NCI-H2107 (cell line): ENCODE results near the gene CCL22.
"Not testable (repeated sequence)": the region's sequence is repeated elsewhere in the genome, so short reads cannot be mapped to it uniquely, and the experiment has no call there.

Source experiments
- DNase-seq: peaks from one replicate; lab custom pipeline; 2025; lab: John Stamatoyannopoulos, UW

The CCL22 gene

GRCh38 chr16:57347858-57348257 lies 10.7 kb upstream of the CCL22 start:
- DNase-seq = no peak

DNA sequence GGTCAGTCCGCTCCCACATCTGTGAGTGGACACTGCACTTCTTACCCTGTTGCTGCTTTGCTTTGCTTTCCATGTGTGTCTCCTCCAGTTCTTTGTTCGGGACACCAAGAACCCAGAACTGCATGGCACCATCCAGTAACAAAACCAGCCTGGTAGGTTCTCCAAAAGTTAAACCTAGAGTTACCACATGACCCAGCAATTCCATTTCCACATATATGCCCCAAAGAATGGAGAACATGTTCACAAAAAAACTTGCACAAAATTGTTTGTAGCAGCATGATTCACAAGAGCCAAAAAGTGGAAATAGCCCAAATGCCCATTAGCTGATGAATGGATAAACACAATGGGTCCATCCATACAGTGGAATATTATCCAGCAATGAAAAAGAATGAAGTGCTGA lies 10.3 kb upstream of the CCL22 start:
- no peak for DNase-seq

- no peak for DNase-seq
Measured at GRCh38 chr16:57349212-57350031, 9.2 kb upstream of the CCL22 start.

DNA sequence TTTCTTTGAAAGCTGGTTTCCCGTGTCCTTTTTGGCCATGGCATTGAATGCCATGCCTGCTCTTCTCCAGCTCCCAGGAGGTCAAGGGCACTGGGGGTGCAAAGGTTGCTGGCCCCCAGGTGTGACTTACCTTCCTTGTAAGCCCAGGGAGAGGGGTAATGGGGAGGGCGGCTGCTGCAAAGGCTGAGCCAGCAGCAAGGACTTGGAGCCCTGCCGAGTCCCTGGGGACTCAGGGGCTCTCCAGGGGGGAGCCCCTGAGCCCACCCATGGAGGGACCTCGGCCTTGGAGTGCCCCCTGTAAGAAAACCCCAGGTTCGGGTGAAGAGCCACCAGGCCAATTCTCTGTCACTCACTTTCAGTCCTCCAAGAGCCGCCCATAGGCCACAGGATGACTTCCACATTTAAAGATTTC lies 5.9 kb upstream of the CCL22 start:
- no peak for DNase-seq

GRCh38 chr16:57354311-57354710 lies 4.3 kb upstream of the CCL22 start:
- DNase-seq = no peak

- no peak for DNase-seq
Measured at GRCh38 chr16:57355898-57356414, 2.6 kb upstream of the CCL22 start.

- no peak for DNase-seq
Measured at GRCh38 chr16:57356547-57356946, 2.0 kb upstream of the CCL22 start.

DNA sequence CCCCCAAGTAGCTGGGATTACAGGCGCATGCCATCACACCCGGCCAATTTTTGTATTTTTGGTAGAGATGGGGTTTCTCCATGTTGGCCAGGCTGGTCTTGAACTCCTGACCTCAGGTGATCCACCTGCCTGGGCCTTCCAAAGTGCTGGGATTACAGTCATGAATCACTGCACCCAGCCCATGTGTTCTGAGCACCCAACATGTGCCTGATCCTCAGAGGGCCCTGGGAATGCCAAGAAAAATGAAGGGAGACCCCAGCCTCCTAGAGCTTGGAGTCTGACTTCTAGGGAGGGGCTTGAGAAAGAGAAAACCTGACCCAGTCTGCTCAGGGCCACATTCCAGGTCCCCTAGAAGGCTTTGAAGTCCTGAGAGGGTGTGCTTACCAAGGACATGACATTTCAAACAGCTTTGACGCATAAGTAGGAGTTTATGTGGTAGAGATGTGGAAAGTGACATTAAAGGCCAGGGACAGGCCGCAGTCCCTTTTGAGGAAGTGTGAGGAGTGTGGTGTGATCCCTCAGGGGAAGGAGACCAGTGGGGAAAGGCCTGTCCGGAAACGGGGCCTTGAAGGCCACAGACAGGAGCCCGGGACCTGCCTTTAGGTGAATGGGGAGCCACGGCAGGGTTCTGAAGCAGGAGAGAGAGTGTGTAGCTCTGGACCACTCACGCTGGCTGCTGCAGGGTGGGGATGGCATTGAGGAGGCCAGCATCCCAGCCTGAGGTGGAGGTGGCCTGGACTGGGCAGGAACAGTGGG lies 1.1 kb upstream of the CCL22 start:
- DNase-seq = no peak

DNA sequence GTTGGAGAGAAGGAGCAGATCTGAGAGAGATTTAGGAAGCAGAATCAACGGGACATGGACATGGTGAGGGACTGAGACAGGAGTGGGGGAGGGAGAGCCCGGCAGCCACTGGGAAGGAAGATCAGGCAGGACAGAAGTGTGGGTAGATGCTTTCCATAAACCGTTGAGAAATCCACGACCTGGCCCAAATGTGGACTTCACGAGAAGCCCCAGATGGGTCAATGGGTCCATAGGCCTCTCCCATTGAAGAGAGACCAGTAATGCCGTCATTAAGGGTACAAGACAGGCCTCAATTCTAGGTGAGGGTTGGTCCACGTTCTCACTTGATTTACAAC lies 530 bp upstream of the CCL22 start:
- no peak for DNase-seq

DNA sequence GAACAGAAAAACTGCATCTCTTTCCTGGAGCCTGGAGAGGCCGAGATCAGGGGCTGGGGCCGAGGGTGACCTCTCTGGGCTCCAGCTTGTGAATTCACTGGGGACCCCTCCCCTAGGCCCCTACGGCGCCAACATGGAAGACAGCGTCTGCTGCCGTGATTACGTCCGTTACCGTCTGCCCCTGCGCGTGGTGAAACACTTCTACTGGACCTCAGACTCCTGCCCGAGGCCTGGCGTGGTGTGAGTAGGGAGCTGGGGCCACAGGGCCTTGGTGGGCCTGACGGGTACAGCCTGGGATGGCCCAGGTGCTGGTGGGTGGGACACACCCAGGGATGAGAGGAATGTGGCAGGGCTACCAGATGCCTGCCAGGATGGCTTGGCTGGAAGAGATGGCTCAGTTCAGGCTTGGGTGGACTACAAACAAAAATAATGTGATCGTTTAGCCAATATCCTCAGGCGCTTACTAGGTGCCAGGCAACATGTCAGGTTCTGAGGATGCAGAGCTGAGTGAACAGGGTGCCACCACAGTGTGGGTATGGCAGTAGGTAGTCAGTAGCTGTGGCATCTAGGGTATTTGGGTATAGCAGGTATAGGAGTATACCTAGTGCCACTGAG lies 1.8 kb downstream of the CCL22 start:
- DNase-seq = no peak

DNA sequence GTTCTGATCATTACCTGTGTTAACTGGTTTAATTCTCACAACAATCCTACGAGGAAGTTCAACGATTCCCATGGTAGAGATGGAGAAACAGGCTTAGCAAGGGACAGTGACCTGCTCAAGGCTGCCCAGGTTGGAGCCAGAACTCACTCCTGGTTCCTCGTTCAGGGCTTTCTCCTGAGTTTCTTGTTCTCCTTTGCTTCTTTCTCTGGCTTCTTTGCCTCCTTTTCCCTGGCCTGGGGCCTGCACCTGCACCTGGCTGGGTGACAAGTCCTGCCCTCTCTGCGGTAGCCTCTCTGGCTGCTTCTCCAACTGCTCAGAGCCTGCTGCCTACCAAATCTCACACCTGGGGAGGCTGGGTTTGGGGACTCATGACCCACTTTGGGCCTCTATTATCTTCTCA lies 2.8 kb downstream of the CCL22 start:
- DNase-seq = no peak

DNA sequence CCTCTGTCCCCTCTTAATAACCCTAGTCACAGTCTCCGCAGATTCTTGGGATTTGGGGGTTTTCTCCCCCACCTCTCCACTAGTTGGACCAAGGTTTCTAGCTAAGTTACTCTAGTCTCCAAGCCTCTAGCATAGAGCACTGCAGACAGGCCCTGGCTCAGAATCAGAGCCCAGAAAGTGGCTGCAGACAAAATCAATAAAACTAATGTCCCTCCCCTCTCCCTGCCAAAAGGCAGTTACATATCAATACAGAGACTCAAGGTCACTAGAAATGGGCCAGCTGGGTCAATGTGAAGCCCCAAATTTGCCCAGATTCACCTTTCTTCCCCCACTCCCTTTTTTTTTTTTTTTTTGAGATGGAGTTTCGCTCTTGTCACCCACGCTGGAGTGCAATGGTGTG lies 5.6 kb downstream of the CCL22 start:
- DNase-seq = no peak

GRCh38 chr16:57366544-57367040 lies 8.0 kb downstream of the CCL22 start:
- DNase-seq = no peak

- DNase-seq = no peak
Measured at GRCh38 chr16:57367116-57367752, 8.7 kb downstream of the CCL22 start.

DNA sequence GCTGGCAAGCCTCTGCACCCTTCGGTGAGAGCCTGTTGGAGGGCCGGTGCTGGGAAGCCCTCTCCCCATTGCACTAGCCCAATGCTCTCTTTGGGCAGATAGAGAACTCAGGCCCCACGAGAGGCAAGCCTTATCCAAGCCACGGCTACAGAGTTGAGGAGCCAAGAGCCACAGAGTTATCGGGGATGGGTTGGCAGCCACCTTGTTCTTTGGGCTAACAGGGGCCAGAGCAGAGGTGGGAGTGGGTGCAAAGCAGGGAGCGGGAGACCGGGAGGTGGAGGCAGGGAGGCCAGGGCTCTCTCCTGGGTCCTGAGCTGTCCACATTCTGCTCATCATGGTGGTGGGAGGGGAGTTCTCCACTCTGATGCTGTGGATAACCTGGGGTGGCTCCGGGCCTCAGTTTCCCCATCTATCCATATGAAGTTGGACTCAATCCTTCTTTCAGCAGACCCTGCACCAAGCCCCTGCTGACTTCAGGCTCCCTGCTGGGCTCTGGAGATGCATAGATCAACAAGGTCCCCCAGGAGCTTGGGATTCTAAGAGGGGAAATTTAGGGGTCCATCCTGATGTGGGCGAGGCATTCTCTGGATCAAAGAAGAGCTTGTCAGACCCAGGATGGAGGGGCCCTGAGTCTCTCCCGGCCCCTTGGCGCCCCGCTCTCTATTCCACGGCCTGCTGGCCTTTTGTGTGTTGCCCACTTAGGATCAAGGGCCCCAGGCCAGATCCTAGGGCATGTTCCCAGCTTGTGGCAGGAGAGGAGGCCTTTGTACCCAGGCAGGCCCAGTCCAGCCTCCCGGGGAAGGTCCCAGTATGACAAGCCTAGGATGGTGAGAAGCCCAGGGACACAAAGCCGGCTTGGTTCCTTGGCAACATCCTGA lies 13.2 kb downstream of the CCL22 start:
- no peak for DNase-seq

- DNase-seq = no peak
Measured at GRCh38 chr16:57372372-57373116, 14.0 kb downstream of the CCL22 start, which contains the start of gene CX3CL1. TSS of gene CX3CL1 (plus strand) at chr16:57372490. CDS start at chr16:57372569, 79 bp downstream.

GRCh38 chr16:57373117-57373947 lies 14.7 kb downstream of the CCL22 start:
- DNase-seq = no peak

DNA sequence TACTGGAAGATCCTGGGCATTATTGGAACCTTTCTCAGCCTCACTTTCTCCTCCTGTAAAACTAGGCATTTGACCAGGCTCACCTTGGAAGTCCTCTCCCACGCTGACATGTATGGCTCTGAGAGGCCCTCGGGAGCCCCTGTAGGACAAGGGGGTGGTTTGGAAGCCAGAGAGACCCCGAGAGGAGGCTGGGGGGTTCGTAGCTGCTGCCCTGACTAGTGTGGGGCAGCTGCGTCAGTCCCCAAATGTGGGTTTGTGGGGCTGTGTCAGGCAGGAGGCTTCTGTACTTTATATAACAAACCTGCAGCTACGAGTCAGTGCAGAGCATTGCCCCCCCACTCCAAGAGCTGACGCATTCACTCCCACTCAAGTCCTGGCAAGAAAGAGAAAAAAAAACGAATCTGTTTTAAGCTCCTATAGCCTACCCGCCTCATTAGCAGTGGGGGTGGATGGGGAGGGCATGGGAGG lies 15.5 kb downstream of the CCL22 start:
- no peak for DNase-seq

GRCh38 chr16:57374925-57375465 lies 16.4 kb downstream of the CCL22 start:
- DNase-seq = not testable (repeated sequence)
